ENCODE results near the gene C19orf38.

Gene C19orf38

GRCh38 chr19:10848230-10848856, at the start of gene C19orf38:
TSS of gene C19orf38 (plus strand) at chr19:10848415. CDS start at chr19:10848509, 94 bp downstream.
- DNase-seq, result no peak

- DNase-seq, result no peak
Observed at GRCh38 chr19:10800488-10800887, 47.7 kb upstream of the C19orf38 start.

- no peak for DNase-seq
Observed at GRCh38 chr19:10802479-10802878, 45.7 kb upstream of the C19orf38 start.

GRCh38 chr19:10803252-10803651, 45.0 kb upstream of the C19orf38 start:
- DNase-seq, result no peak

GRCh38 chr19:10805065-10805757, 43.0 kb upstream of the C19orf38 start:
- DNase-seq, result no peak

- DNase-seq, result no peak
Observed at GRCh38 chr19:10805758-10806247, 42.4 kb upstream of the C19orf38 start.

- DNase-seq, result no peak
Observed at GRCh38 chr19:10808937-10809649, 39.1 kb upstream of the C19orf38 start.

- DNase-seq, result no peak
Observed at GRCh38 chr19:10809651-10810285, 38.4 kb upstream of the C19orf38 start.

GRCh38 chr19:10811391-10812111, 36.7 kb upstream of the C19orf38 start:
- no peak for DNase-seq

GRCh38 chr19:10812196-10812595, 36.0 kb upstream of the C19orf38 start:
- DNase-seq, result no peak

GRCh38 chr19:10812902-10813404, 35.3 kb upstream of the C19orf38 start:
- no peak for DNase-seq

GRCh38 chr19:10815007-10815536, 33.1 kb upstream of the C19orf38 start:
- no peak for DNase-seq

- DNase-seq, result no peak
Observed at GRCh38 chr19:10815969-10816644, 32.1 kb upstream of the C19orf38 start.

GRCh38 chr19:10816691-10817090, 31.5 kb upstream of the C19orf38 start:
- no peak for DNase-seq

- no peak for DNase-seq
Observed at GRCh38 chr19:10817291-10818038, 30.8 kb upstream of the C19orf38 start.

GRCh38 chr19:10818301-10819123, 29.7 kb upstream of the C19orf38 start:
- no peak for DNase-seq

GRCh38 chr19:10819124-10820060, 28.8 kb upstream of the C19orf38 start:
- no peak for DNase-seq

GRCh38 chr19:10820173-10820572, 28.0 kb upstream of the C19orf38 start:
- DNase-seq, result no peak

GRCh38 chr19:10823690-10824089, 24.5 kb upstream of the C19orf38 start:
- DNase-seq, result no peak

Measured in NCI-H2029 (cell line).